ENCODE data around the gene PCED1A.

DNA sequence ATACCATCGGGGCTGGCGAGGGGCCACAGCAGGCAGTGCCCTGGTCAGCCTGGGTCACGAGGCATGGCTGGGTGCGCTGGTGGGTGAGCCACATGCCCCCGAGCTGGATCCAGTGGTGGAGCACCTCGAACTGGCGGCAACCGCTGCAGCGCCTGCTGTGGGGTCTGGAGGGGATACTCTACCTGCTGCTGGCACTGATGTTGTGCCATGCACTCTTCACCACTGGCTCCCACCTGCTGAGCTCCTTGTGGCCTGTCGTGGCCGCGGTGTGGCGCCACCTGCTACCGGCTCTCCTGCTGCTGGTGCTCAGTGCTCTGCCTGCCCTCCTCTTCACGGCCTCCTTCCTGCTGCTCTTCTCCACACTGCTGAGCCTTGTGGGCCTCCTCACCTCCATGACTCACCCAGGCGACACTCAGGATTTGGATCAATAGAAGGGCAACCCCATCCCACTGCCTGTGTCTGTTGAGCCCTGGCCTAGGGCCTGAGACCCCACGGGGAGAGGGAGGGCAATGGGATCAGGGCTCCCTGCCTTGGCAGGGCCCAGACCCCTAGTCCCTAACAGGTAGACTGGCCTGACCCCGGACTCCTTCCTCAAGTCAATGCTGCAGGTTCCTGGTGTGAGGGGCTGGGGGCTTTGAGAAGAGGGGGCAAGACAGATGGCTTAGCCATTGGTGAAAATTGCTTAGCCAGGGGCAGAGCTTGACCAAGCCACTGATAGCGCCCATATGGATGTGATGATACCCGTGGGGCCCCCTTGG is 23.7 kb downstream of the PCED1A start:
- TF ChIP-seq SUZ12 (IDR thresholded peaks at IDR 0.05) (no peak), ARNT (IDR thresholded peaks at IDR 0.05) (no peak), ZNF384 (IDR thresholded peaks at IDR 0.05) (no peak), FOXM1 (IDR thresholded peaks at IDR 0.05; ENCODE audit: borderline replicate concordance) (no peak), LEF1 (IDR thresholded peaks at IDR 0.05; ENCODE audit: borderline replicate concordance) (no peak), FOXK2 (IDR thresholded peaks at IDR 0.05) (no peak), SP1 (IDR thresholded peaks at IDR 0.05) (no peak), NFRKB (IDR thresholded peaks at IDR 0.05) (no peak), TARDBP (IDR thresholded peaks at IDR 0.05) (no peak), BHLHE40 (IDR thresholded peaks at IDR 0.05; ENCODE audit: borderline replicate concordance) (no peak), FOXA1 (IDR thresholded peaks at IDR 0.05) (no peak), HDGF (IDR thresholded peaks at IDR 0.05; ENCODE audit: borderline replicate concordance) (no peak), CTBP1 (IDR thresholded peaks at IDR 0.05; ENCODE audit: borderline replicate concordance) (no peak)
- TF ChIP-seq, protein P1, sequence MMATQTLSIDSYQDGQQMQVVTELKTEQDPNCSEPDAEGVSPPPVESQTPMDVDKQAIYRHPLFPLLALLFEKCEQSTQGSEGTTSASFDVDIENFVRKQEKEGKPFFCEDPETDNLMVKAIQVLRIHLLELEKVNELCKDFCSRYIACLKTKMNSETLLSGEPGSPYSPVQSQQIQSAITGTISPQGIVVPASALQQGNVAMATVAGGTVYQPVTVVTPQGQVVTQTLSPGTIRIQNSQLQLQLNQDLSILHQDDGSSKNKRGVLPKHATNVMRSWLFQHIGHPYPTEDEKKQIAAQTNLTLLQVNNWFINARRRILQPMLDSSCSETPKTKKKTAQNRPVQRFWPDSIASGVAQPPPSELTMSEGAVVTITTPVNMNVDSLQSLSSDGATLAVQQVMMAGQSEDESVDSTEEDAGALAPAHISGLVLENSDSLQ (IDR thresholded peaks at IDR 0.05): no peak

Data from HEK293T (cell line).